Karpas-422 (cell line): Measurements from ENCODE around the gene HSD17B7. TPM values are rescaled to one million over a fixed set of nuclear protein-coding genes. Genes with fewer than 3 reads are reported as not detected.

Source experiments
- DNase-seq: peaks from one replicate; pipeline ENCODE4 v3.0.0-alpha.2; 2015
- H2AFZ ChIP-seq: fragments of 200-600 bp; sonication (generic); 2 replicates; pipeline ENCODE4 v1.6.1; 2014; ENCODE audit warnings: antibody characterized with exemption, low read length, mixed read lengths
- H3K27ac ChIP-seq: fragments of 200-600 bp; sonication (generic); 2 replicates; pipeline ENCODE4 v1.5.1; 2014; ENCODE audit warnings: mild to moderate bottlenecking, low read length, moderate library complexity
- H3K27me3 ChIP-seq: fragments of 200-600 bp; sonication (generic); 2 replicates; pipeline ENCODE4 v1.6.1; 2014; ENCODE audit warnings: low read length, mixed read lengths
- H3K36me3 ChIP-seq: fragments of 200-600 bp; sonication (generic); 2 replicates; pipeline ENCODE4 v1.6.1; 2014; ENCODE audit warnings: low read length, mixed read lengths; ENCODE audit not compliant: insufficient read depth
- H3K4me1 ChIP-seq: fragments of 200-600 bp; sonication (generic); 2 replicates; pipeline ENCODE4 v1.6.1; 2014; ENCODE audit warnings: mild to moderate bottlenecking, low read length, mixed read lengths
- H3K4me2 ChIP-seq: fragments of 200-600 bp; sonication (generic); 2 replicates; pipeline ENCODE4 v1.6.1; 2014; ENCODE audit warnings: low read length, low read depth, mild to moderate bottlenecking; ENCODE audit not compliant: poor library complexity, severe bottlenecking
- H3K4me3 ChIP-seq: fragments of 200-600 bp; sonication (generic); 2 replicates; pipeline ENCODE4 v1.5.1; 2014; ENCODE audit warnings: mild to moderate bottlenecking, antibody characterized with exemption, low read length, mixed read lengths
- H3K79me2 ChIP-seq: fragments of 200-600 bp; sonication (generic); 2 replicates; pipeline ENCODE4 v1.6.1; 2014; ENCODE audit warnings: mild to moderate bottlenecking, low read length, mixed read lengths
- H3K9ac ChIP-seq: fragments of 200-600 bp; sonication (generic); 2 replicates; pipeline ENCODE4 v1.6.0; 2014; ENCODE audit warnings: low read length
- H3K9me2 ChIP-seq: fragments of 200-600 bp; sonication (generic), shearing (Covaris generic); replicated peaks from 2 replicates; pipeline ENCODE4 v1.6.0; 2014; ENCODE audit warnings: mild to moderate bottlenecking, low read length, moderate library complexity; ENCODE audit not compliant: insufficient read depth
- H3K9me3 ChIP-seq: fragments of 300-700, 200-600 bp; sonication (generic); 2 replicates; pipeline ENCODE4 v1.6.1; 2014; ENCODE audit warnings: low read length, mixed read lengths
- H4K20me1 ChIP-seq: fragments of 200-600 bp; sonication (generic); 2 replicates; pipeline ENCODE4 v1.6.1; 2014; ENCODE audit warnings: mild to moderate bottlenecking, antibody characterized with exemption, low read length, low read depth; ENCODE audit not compliant: insufficient read depth
- total RNA-seq: library from RNA; depleted of rRNA; stranded (reverse); fragments of >200 nt; shearing (Covaris generic); gene quantifications from 2 replicates; pipeline ENCODE4 v1.2.3, GENCODE V29; 2014; ENCODE audit warnings: low replicate concordance

The HSD17B7 gene
- total RNA-seq, 1 experiment from 2014 or later: 41.5 TPM

- H4K20me1 ChIP-seq: no peaks in the 10 kb centered on the region
- H3K9me3 ChIP-seq: no peaks in the 10 kb centered on the region
- no peak overlapping the region for H3K4me2 ChIP-seq
- H3K27me3 ChIP-seq: no peaks in the 10 kb centered on the region
- H3K9ac ChIP-seq: no peak overlapping the region
- H3K4me3 ChIP-seq: no peak overlapping the region
- H3K27ac ChIP-seq: no peak overlapping the region
- H3K36me3 ChIP-seq: no peaks in the 10 kb centered on the region
- H3K4me1 ChIP-seq: no peaks in the 10 kb centered on the region
- H3K9me2 ChIP-seq: no peaks in the 10 kb centered on the region
- no peak overlapping the region for H2AFZ ChIP-seq
- no peak for DNase-seq
- no peaks in the 10 kb centered on the region for H3K79me2 ChIP-seq
Measured at GRCh38 chr1:162823231-162823630, 32.7 kb downstream of the HSD17B7 start.

GRCh38 chr1:162823771-162824525, 33.4 kb downstream of the HSD17B7 start:
- H4K20me1 ChIP-seq: no peaks in the 10 kb centered on the region
- H3K4me3 ChIP-seq: no peak overlapping the region

GRCh38 chr1:162829268-162829667, 38.8 kb downstream of the HSD17B7 start:
- Histone ChIP-seq H3K4me2 (no peak overlapping the region), H3K79me2 (no peaks in the 10 kb centered on the region), H3K27me3 (no peaks in the 10 kb centered on the region), H4K20me1 (no peaks in the 10 kb centered on the region), H3K9me3 (no peaks in the 10 kb centered on the region), H3K27ac (no peak overlapping the region), H2AFZ (no peak overlapping the region), H3K4me1 (no peaks in the 10 kb centered on the region), H3K9ac (no peak overlapping the region), H3K9me2 (no peaks in the 10 kb centered on the region), H3K36me3 (no peaks in the 10 kb centered on the region), H3K4me3 (no peak overlapping the region)
- DNase-seq: no peak

More at GRCh38 chr1:162823771-162824525, 33.4 kb downstream of the HSD17B7 start:
- no peaks in the 10 kb centered on the region for H3K4me1 ChIP-seq
- no peaks in the 10 kb centered on the region for H3K9me2 ChIP-seq
- no peak overlapping the region for H3K4me2 ChIP-seq
- no peak overlapping the region for H3K27ac ChIP-seq
- H3K9me3 ChIP-seq: no peaks in the 10 kb centered on the region
- H2AFZ ChIP-seq: no peak overlapping the region
- no peak for DNase-seq
- no peaks in the 10 kb centered on the region for H3K36me3 ChIP-seq
- H3K27me3 ChIP-seq: no peaks in the 10 kb centered on the region
- no peak overlapping the region for H3K9ac ChIP-seq
- no peaks in the 10 kb centered on the region for H3K79me2 ChIP-seq

- no peaks in the 10 kb centered on the region for H4K20me1 ChIP-seq
- no peak overlapping the region for H3K4me2 ChIP-seq
- no peaks in the 10 kb centered on the region for H3K27me3 ChIP-seq
- no peaks in the 10 kb centered on the region for H3K79me2 ChIP-seq
- H3K36me3 ChIP-seq: no peaks in the 10 kb centered on the region
- no peak overlapping the region for H3K27ac ChIP-seq
- no peak overlapping the region for H2AFZ ChIP-seq
- H3K9me2 ChIP-seq: no peaks in the 10 kb centered on the region
- no peak for DNase-seq
- H3K9me3 ChIP-seq: no peaks in the 10 kb centered on the region
- no peak overlapping the region for H3K4me3 ChIP-seq
- no peak overlapping the region for H3K9ac ChIP-seq
- no peaks in the 10 kb centered on the region for H3K4me1 ChIP-seq
Measured at GRCh38 chr1:162832470-162832869, 42.0 kb downstream of the HSD17B7 start.

- no peak overlapping the region for H2AFZ ChIP-seq
- no peaks in the 10 kb centered on the region for H3K79me2 ChIP-seq
- H4K20me1 ChIP-seq: no peaks in the 10 kb centered on the region
- H3K27ac ChIP-seq: no peak overlapping the region
- H3K9ac ChIP-seq: no peak overlapping the region
- H3K4me3 ChIP-seq: no peak overlapping the region
- no peaks in the 10 kb centered on the region for H3K4me1 ChIP-seq
- no peaks in the 10 kb centered on the region; the same call in 1 of the 2 replicates for H3K9me3 ChIP-seq
- DNase-seq: no peak
- H3K9me2 ChIP-seq: no peaks in the 10 kb centered on the region
- H3K4me2 ChIP-seq: no peak overlapping the region
- H3K36me3 ChIP-seq: no peaks in the 10 kb centered on the region
- H3K27me3 ChIP-seq: no peaks in the 10 kb centered on the region
Measured at GRCh38 chr1:162835157-162835899, 44.8 kb downstream of the HSD17B7 start.

GRCh38 chr1:162838863-162839262, 48.4 kb downstream of the HSD17B7 start:
- Histone ChIP-seq H3K79me2 (no peaks in the 10 kb centered on the region), H3K4me3 (no peak overlapping the region), H3K9me2 (no peaks in the 10 kb centered on the region), H3K27ac (no peak overlapping the region), H3K4me2 (no peak overlapping the region), H3K9me3 (no peaks in the 10 kb centered on the region; the same call in 1 of the 2 replicates), H2AFZ (no peak overlapping the region), H3K9ac (no peak overlapping the region), H3K4me1 (no peaks in the 10 kb centered on the region), H4K20me1 (no peaks in the 10 kb centered on the region), H3K36me3 (no peaks in the 10 kb centered on the region), H3K27me3 (no peaks in the 10 kb centered on the region)
- DNase-seq: no peak

- no peak overlapping the region for H3K4me3 ChIP-seq
- no peak overlapping the region for H3K27ac ChIP-seq
- H3K4me1 ChIP-seq: no peaks in the 10 kb centered on the region
- no peaks in the 10 kb centered on the region for H3K9me2 ChIP-seq
- H3K27me3 ChIP-seq: no peaks in the 10 kb centered on the region
- no peak overlapping the region for H3K4me2 ChIP-seq
- H3K36me3 ChIP-seq: no peaks in the 10 kb centered on the region
- no peaks in the 10 kb centered on the region for H3K79me2 ChIP-seq
- no peak overlapping the region for H3K9ac ChIP-seq
- H4K20me1 ChIP-seq: no peaks in the 10 kb centered on the region
- H3K9me3 ChIP-seq: no peaks in the 10 kb centered on the region; the same call in 1 of the 2 replicates
- no peak overlapping the region for H2AFZ ChIP-seq
- no peak for DNase-seq
Measured at GRCh38 chr1:162840250-162840839, 49.8 kb downstream of the HSD17B7 start.

- Histone ChIP-seq H3K9ac (no peak overlapping the region), H3K27me3 (no peaks in the 10 kb centered on the region), H3K4me3 (no peak overlapping the region), H3K36me3 (no peaks in the 10 kb centered on the region), H2AFZ (no peak overlapping the region), H3K9me3 (no peaks in the 10 kb centered on the region), H3K79me2 (no peaks in the 10 kb centered on the region), H3K9me2 (no peaks in the 10 kb centered on the region), H3K27ac (no peak overlapping the region), H3K4me2 (no peak overlapping the region), H4K20me1 (no peaks in the 10 kb centered on the region), H3K4me1 (no peaks in the 10 kb centered on the region)
- no peak for DNase-seq
Measured at GRCh38 chr1:162844153-162844552, 53.7 kb downstream of the HSD17B7 start.
